Stimulated activated effector memory CD8-positive, alpha-beta T cell treated with anti-CD3 and anti-CD28 coated beads, Interleukin-12 subunit alpha, Interleukin-12 subunit beta, amount 100 ng/mL, for 72 hours (primary cell): ENCODE measurements around the gene INTS4.
"Not testable (repeated sequence)": the region's sequence is repeated elsewhere in the genome, so short reads cannot be mapped to it uniquely, and the experiment has no call there.

Experiments used
- ATAC-seq: fragments of 150-1000 bp; cut with Tn5 transposase; 2 replicates; pipeline ENCODE4 v1.10.0; 2021
- DNase-seq, 2 donors: peaks; one replicate each; pipeline ENCODE4 v3.0.0; 2021 to 2022; ENCODE audit warnings: low spot score in 2 of 2
- H3K27ac Mint-ChIP-seq: one replicate; pipeline ENCODE4 v1.8.0; 2022; ENCODE audit warnings: mild to moderate bottlenecking, mixed read lengths
- H3K36me3 Mint-ChIP-seq: one replicate; pipeline ENCODE4 v1.8.0; 2022; ENCODE audit warnings: mild to moderate bottlenecking, mixed read lengths
- H3K4me1 Mint-ChIP-seq: one replicate; pipeline ENCODE4 v1.8.0; 2022; ENCODE audit warnings: mixed read lengths
- H3K4me3 Mint-ChIP-seq: one replicate; pipeline ENCODE4 v1.8.0; 2022; ENCODE audit warnings: mild to moderate bottlenecking, mixed read lengths
- H3K9me3 Mint-ChIP-seq: one replicate; pipeline ENCODE4 v1.8.0; 2022; ENCODE audit warnings: mixed read lengths

INTS4 gene

GRCh38 chr11:78032090-78032489, 37.6 kb upstream of the INTS4 start:
- Mint-ChIP-seq H3K36me3 (no peaks in the 10 kb centered on the region), H3K4me3 (no peak overlapping the region)

GRCh38 chr11:78031629-78032028, 37.2 kb upstream of the INTS4 start:
- H3K36me3 Mint-ChIP-seq, result no peaks in the 10 kb centered on the region
- no peak overlapping the region for H3K4me3 Mint-ChIP-seq
- H3K27ac Mint-ChIP-seq, result no peak overlapping the region
- DNase-seq (no peak), ATAC-seq (no peak)
- H3K4me1 Mint-ChIP-seq, result peaks cover 7% of the 10 kb centered on the region
- no peaks in the 10 kb centered on the region for H3K9me3 Mint-ChIP-seq

More at GRCh38 chr11:78032090-78032489, 37.6 kb upstream of the INTS4 start:
- peaks cover 7% of the 10 kb centered on the region for H3K4me1 Mint-ChIP-seq
- no peak for DNase-seq
- no peak for ATAC-seq
- peak overlapping the region; percentile 76 for H3K27ac Mint-ChIP-seq
- no peaks in the 10 kb centered on the region for H3K9me3 Mint-ChIP-seq

GRCh38 chr11:78030429-78031325, 36.2 kb upstream of the INTS4 start:
- H3K36me3 Mint-ChIP-seq, result no peaks in the 10 kb centered on the region

GRCh38 chr11:78028423-78028822, 34.0 kb upstream of the INTS4 start:
- not testable (repeated sequence) for H3K9me3 Mint-ChIP-seq, H3K36me3 Mint-ChIP-seq, ATAC-seq, DNase-seq, H3K4me1 Mint-ChIP-seq, H3K4me3 Mint-ChIP-seq
- peak overlapping the region; percentile 56 for H3K27ac Mint-ChIP-seq

More at GRCh38 chr11:78030429-78031325, 36.2 kb upstream of the INTS4 start:
- Mint-ChIP-seq H3K9me3 (no peaks in the 10 kb centered on the region), H3K27ac (no peak overlapping the region), H3K4me1 (peaks cover 7% of the 10 kb centered on the region), H3K4me3 (no peak overlapping the region)
- DNase-seq, result no peak
- peak; percentile 11 for ATAC-seq

GRCh38 chr11:78027759-78028158, 33.3 kb upstream of the INTS4 start:
- DNase-seq (no peak), ATAC-seq (no peak)
- Mint-ChIP-seq H3K27ac (no peak overlapping the region), H3K36me3 (no peaks in the 10 kb centered on the region), H3K4me1 (peaks cover 3% of the 10 kb centered on the region), H3K9me3 (no peaks in the 10 kb centered on the region), H3K4me3 (no peak overlapping the region)

- no peaks in the 10 kb centered on the region for H3K36me3 Mint-ChIP-seq
- no peak for ATAC-seq
- H3K27ac Mint-ChIP-seq, result no peak overlapping the region
- H3K4me1 Mint-ChIP-seq, result peaks cover 10% of the 10 kb centered on the region
- no peak overlapping the region for H3K4me3 Mint-ChIP-seq
- no peak for DNase-seq
- H3K9me3 Mint-ChIP-seq, result no peaks in the 10 kb centered on the region
Measured at GRCh38 chr11:78025378-78025777, 30.9 kb upstream of the INTS4 start.

- DNase-seq (no peak), ATAC-seq (no peak)
- Mint-ChIP-seq H3K4me3 (no peak overlapping the region), H3K27ac (no peak overlapping the region), H3K4me1 (peaks cover 10% of the 10 kb centered on the region), H3K9me3 (no peaks in the 10 kb centered on the region), H3K36me3 (no peaks in the 10 kb centered on the region)
Measured at GRCh38 chr11:78023426-78023825, 29.0 kb upstream of the INTS4 start.

GRCh38 chr11:78022397-78023396, 28.2 kb upstream of the INTS4 start, which contains the start of gene KCTD14:
KCTD14 (minus strand) TSS chr11:78023276; CDS start chr11:78023249, 27 bp downstream.
- Mint-ChIP-seq H3K9me3 (no peaks in the 10 kb centered on the region), H3K4me3 (peak within 1 kb of the TSS; percentile 13), H3K36me3 (no peaks in the 10 kb centered on the region), H3K27ac (no peak within 1 kb of the TSS), H3K4me1 (peaks cover 10% of the 10 kb centered on the region)
- DNase-seq, result no peak
- ATAC-seq, result peak; percentile 24

- no peak for DNase-seq
- H3K27ac Mint-ChIP-seq, result no peak overlapping the region
- no peaks in the 10 kb centered on the region for H3K9me3 Mint-ChIP-seq
- H3K36me3 Mint-ChIP-seq, result no peaks in the 10 kb centered on the region
- H3K4me3 Mint-ChIP-seq, result no peak overlapping the region
- peaks cover 10% of the 10 kb centered on the region for H3K4me1 Mint-ChIP-seq
- ATAC-seq, result no peak
Measured at GRCh38 chr11:78021611-78022010, 27.1 kb upstream of the INTS4 start.

GRCh38 chr11:78020246-78020645, 25.8 kb upstream of the INTS4 start:
- Mint-ChIP-seq H3K9me3 (no peaks in the 10 kb centered on the region), H3K27ac (no peak overlapping the region), H3K4me1 (peaks cover 10% of the 10 kb centered on the region), H3K4me3 (no peak overlapping the region), H3K36me3 (no peaks in the 10 kb centered on the region)
- DNase-seq (no peak), ATAC-seq (no peak)

- Mint-ChIP-seq H3K9me3 (no peaks in the 10 kb centered on the region), H3K4me3 (no peak overlapping the region), H3K4me1 (peaks cover 10% of the 10 kb centered on the region), H3K27ac (no peak overlapping the region), H3K36me3 (no peaks in the 10 kb centered on the region)
- ATAC-seq (no peak), DNase-seq (no peak)
Measured at GRCh38 chr11:78019808-78020207, 25.3 kb upstream of the INTS4 start.

- no peaks in the 10 kb centered on the region for H3K9me3 Mint-ChIP-seq
- no peaks in the 10 kb centered on the region for H3K4me1 Mint-ChIP-seq
- H3K36me3 Mint-ChIP-seq, result no peaks in the 10 kb centered on the region
- DNase-seq (no peak), ATAC-seq (no peak)
- no peak overlapping the region for H3K4me3 Mint-ChIP-seq
- no peak overlapping the region for H3K27ac Mint-ChIP-seq
Measured at GRCh38 chr11:78015878-78016277, 21.4 kb upstream of the INTS4 start.

- H3K4me1 Mint-ChIP-seq, H3K27ac Mint-ChIP-seq, ATAC-seq, H3K36me3 Mint-ChIP-seq, H3K4me3 Mint-ChIP-seq, H3K9me3 Mint-ChIP-seq, DNase-seq: not testable (repeated sequence)
Measured at GRCh38 chr11:78014937-78015520, 20.6 kb upstream of the INTS4 start.

GRCh38 chr11:78011301-78011700, 16.8 kb upstream of the INTS4 start:
- DNase-seq (no peak), ATAC-seq (no peak)
- Mint-ChIP-seq H3K27ac (no peak overlapping the region), H3K9me3 (no peaks in the 10 kb centered on the region), H3K4me1 (no peaks in the 10 kb centered on the region), H3K36me3 (no peaks in the 10 kb centered on the region), H3K4me3 (no peak overlapping the region)

GRCh38 chr11:78010755-78011154, 16.3 kb upstream of the INTS4 start:
- H3K4me3 Mint-ChIP-seq, result no peak overlapping the region
- no peak for DNase-seq
- H3K36me3 Mint-ChIP-seq, result no peaks in the 10 kb centered on the region
- no peaks in the 10 kb centered on the region for H3K9me3 Mint-ChIP-seq
- no peak for ATAC-seq
- no peak overlapping the region for H3K27ac Mint-ChIP-seq
- no peaks in the 10 kb centered on the region for H3K4me1 Mint-ChIP-seq
